WTC11 (cell line): ENCODE data around the gene BATF2. TPM values are rescaled to one million over a fixed set of nuclear protein-coding genes. Genes with fewer than 3 reads are reported as not detected.

Experiments
- ARID4B ChIP-seq: sonication (generic); formaldehyde crosslinking; IDR thresholded peaks from 2 replicates; pipeline ENCODE4 v1.8.0; 2023; ENCODE audit warnings: missing genetic modification reagents, mild to moderate bottlenecking, borderline replicate concordance
- ATF1 ChIP-seq: sonication (generic); formaldehyde crosslinking; IDR thresholded peaks from 2 replicates; pipeline ENCODE4 v1.8.1; 2023; ENCODE audit warnings: mild to moderate bottlenecking, moderate library complexity, missing genetic modification reagents
- CREB1 ChIP-seq: sonication (generic); formaldehyde crosslinking; IDR thresholded peaks from 2 replicates; pipeline ENCODE4 v1.8.0; 2023; ENCODE audit warnings: mild to moderate bottlenecking, missing genetic modification reagents
- E2F1 ChIP-seq: sonication (generic); formaldehyde crosslinking; IDR thresholded peaks from 2 replicates; pipeline ENCODE4 v1.8.0; 2022; ENCODE audit warnings: mild to moderate bottlenecking, missing genetic modification reagents
- EMX1 ChIP-seq: fragments of 250-450 bp; sonication (Bioruptor Pico); IDR thresholded peaks from 2 replicates; pipeline ENCODE4 v1.8.0; 2021; ENCODE audit warnings: mild to moderate bottlenecking
- ESRRA ChIP-seq: sonication (generic); formaldehyde crosslinking; IDR thresholded peaks from 2 replicates; pipeline ENCODE4 v1.8.1; 2022; ENCODE audit warnings: mild to moderate bottlenecking, missing genetic modification reagents, borderline replicate concordance
- ETV6 ChIP-seq: sonication (generic); formaldehyde crosslinking; IDR thresholded peaks from 2 replicates; pipeline ENCODE4 v1.8.1; 2022; ENCODE audit warnings: mild to moderate bottlenecking, missing genetic modification reagents
- FOXP4 ChIP-seq: sonication (generic); formaldehyde crosslinking; IDR thresholded peaks from 2 replicates; pipeline ENCODE4 v1.8.0; 2022; ENCODE audit warnings: mild to moderate bottlenecking, missing genetic modification reagents
- IRF2 ChIP-seq: sonication (generic); formaldehyde crosslinking; IDR thresholded peaks from 2 replicates; pipeline ENCODE4 v1.8.0; 2022; ENCODE audit warnings: low read depth, missing genetic modification reagents, borderline replicate concordance
- NR2C2 ChIP-seq: sonication (generic); formaldehyde crosslinking; IDR thresholded peaks from 2 replicates; pipeline ENCODE4 v1.8.0; 2022; ENCODE audit warnings: mild to moderate bottlenecking, missing genetic modification reagents
- OVOL2 ChIP-seq: fragments of 250-450 bp; sonication (Bioruptor Pico); IDR thresholded peaks from 2 replicates; pipeline ENCODE4 v1.9.0; 2021; ENCODE audit warnings: mild to moderate bottlenecking, borderline replicate concordance
- SMAD4 ChIP-seq: sonication (generic); formaldehyde crosslinking; IDR thresholded peaks from 2 replicates; pipeline ENCODE4 v1.8.0; 2022; ENCODE audit warnings: mild to moderate bottlenecking, missing genetic modification reagents
- SOX15 ChIP-seq: fragments of 250-450 bp; sonication (Bioruptor Pico); IDR thresholded peaks from 2 replicates; pipeline ENCODE4 v1.9.0; 2021; ENCODE audit warnings: mild to moderate bottlenecking
- TEAD1 ChIP-seq: sonication (generic); formaldehyde crosslinking; IDR thresholded peaks from 2 replicates; pipeline ENCODE4 v1.8.0; 2022; ENCODE audit warnings: mild to moderate bottlenecking, missing genetic modification reagents
- ZNF121 ChIP-seq: sonication (generic); formaldehyde crosslinking; IDR thresholded peaks from 2 replicates; pipeline ENCODE4 v1.8.0; 2023; ENCODE audit warnings: missing genetic modification reagents
- ZNF138 ChIP-seq: sonication (generic); formaldehyde crosslinking; conservative IDR thresholded peaks from 2 replicates; pipeline ENCODE4 v1.8.1; 2022; ENCODE audit warnings: mild to moderate bottlenecking, moderate library complexity, missing genetic modification reagents
- ZNF416 ChIP-seq: fragments of 250-450 bp; sonication (Bioruptor Pico); IDR thresholded peaks from 2 replicates; pipeline ENCODE4 v1.9.0; 2021; ENCODE audit warnings: mild to moderate bottlenecking, inconsistent platforms
- ZNF512 ChIP-seq: sonication (generic); formaldehyde crosslinking; IDR thresholded peaks from 2 replicates; pipeline ENCODE4 v1.8.1; 2022; ENCODE audit warnings: missing genetic modification reagents, borderline replicate concordance
- total RNA-seq: library from RNA; stranded (reverse); gene quantifications from 3 replicates; pipeline ENCODE4 v1.2.3, GENCODE V29; 2021
- TF ChIP-seq, protein P1 (sequence below): sonication (generic); formaldehyde crosslinking; IDR thresholded peaks from 2 replicates; pipeline ENCODE4 v1.8.1; 2022; ENCODE audit warnings: low read depth, mild to moderate bottlenecking, moderate library complexity, missing genetic modification reagents, borderline replicate concordance
- TF ChIP-seq, protein P2 (sequence below): sonication (generic); formaldehyde crosslinking; IDR thresholded peaks from 2 replicates; pipeline ENCODE4 v1.8.1; 2022; ENCODE audit warnings: low read depth, missing genetic modification reagents, borderline replicate concordance
- TF ChIP-seq, protein P3 (sequence below): sonication (generic); formaldehyde crosslinking; IDR thresholded peaks from 2 replicates; pipeline ENCODE4 v1.8.1; 2022; ENCODE audit warnings: mild to moderate bottlenecking, missing genetic modification reagents, moderate library complexity, borderline replicate concordance
- TF ChIP-seq, protein P4 (sequence below): sonication (generic); formaldehyde crosslinking; IDR thresholded peaks from 2 replicates; pipeline ENCODE4 v1.8.0; 2023; ENCODE audit warnings: mild to moderate bottlenecking, missing genetic modification reagents

BATF2 gene
- total RNA-seq, 1 experiment from 2014 or later: 1.3 TPM

DNA sequence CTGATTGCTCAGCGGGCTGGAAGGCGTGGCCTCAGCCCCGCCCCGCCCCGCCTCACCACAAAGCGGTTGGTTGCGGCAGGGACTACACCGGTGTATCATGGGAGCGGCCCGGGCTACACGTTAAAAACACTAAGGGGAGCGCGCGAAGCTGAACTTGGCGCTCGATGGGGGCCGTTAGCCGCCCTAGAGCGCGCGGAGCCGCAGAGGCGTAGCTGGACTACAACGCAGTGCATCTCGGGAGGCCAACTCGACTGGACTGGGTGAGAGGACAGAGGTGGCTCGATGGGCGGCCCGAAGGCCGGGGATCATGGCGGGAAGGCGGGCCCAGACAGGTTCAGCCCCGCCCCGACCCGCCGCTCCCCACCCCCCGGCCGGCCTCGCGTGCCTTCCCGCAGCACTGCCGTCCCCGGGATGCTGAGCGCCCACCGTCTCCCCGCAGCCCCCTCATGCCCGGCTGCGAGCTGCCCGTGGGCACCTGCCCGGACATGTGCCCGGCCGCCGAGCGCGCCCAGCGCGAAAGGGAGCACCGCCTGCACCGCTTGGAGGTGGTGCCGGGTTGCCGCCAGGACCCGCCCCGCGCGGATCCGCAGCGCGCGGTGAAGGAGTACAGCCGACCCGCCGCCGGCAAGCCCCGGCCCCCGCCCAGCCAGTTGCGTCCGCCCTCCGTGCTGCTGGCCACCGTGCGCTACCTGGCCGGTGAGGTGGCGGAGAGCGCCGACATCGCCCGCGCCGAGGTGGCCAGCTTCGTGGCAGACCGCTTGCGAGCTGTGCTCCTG lies 44.3 kb upstream of the BATF2 start, which contains the start of gene SAC3D1 (continued):
- TF ChIP-seq E2F1 (CRISPR knock-in tag): 0 out of 2 replicates have a peak, but pooled peaks have one; percentile 55
- TF ChIP-seq, protein P1, sequence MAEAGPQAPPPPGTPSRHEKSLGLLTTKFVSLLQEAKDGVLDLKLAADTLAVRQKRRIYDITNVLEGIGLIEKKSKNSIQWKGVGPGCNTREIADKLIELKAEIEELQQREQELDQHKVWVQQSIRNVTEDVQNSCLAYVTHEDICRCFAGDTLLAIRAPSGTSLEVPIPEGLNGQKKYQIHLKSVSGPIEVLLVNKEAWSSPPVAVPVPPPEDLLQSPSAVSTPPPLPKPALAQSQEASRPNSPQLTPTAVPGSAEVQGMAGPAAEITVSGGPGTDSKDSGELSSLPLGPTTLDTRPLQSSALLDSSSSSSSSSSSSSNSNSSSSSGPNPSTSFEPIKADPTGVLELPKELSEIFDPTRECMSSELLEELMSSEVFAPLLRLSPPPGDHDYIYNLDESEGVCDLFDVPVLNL (CRISPR knock-in tag): 0 out of 2 replicates have a peak, but pooled peaks have one; percentile 62
- no peak for TF ChIP-seq SOX15 (CRISPR knock-in tag)
- TF ChIP-seq ZNF138 (CRISPR knock-in tag): peak; percentile 89; the same call in 1 of the 2 replicates
- no peak for TF ChIP-seq IRF2 (CRISPR knock-in tag)
- TF ChIP-seq, protein P2, sequence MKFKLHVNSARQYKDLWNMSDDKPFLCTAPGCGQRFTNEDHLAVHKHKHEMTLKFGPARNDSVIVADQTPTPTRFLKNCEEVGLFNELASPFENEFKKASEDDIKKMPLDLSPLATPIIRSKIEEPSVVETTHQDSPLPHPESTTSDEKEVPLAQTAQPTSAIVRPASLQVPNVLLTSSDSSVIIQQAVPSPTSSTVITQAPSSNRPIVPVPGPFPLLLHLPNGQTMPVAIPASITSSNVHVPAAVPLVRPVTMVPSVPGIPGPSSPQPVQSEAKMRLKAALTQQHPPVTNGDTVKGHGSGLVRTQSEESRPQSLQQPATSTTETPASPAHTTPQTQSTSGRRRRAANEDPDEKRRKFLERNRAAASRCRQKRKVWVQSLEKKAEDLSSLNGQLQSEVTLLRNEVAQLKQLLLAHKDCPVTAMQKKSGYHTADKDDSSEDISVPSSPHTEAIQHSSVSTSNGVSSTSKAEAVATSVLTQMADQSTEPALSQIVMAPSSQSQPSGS (CRISPR knock-in tag): no peak
- peak; percentile 66 for TF ChIP-seq ETV6 (CRISPR knock-in tag)
- no peak for TF ChIP-seq ZNF121 (CRISPR knock-in tag)
- TF ChIP-seq TEAD1: no peak
- 0 out of 2 replicates have a peak, but pooled peaks have one; percentile 62 for TF ChIP-seq ESRRA (CRISPR knock-in tag)
- TF ChIP-seq FOXP4 (CRISPR knock-in tag): 0 out of 2 replicates have a peak, but pooled peaks have one; percentile 64
- TF ChIP-seq, protein P3, sequence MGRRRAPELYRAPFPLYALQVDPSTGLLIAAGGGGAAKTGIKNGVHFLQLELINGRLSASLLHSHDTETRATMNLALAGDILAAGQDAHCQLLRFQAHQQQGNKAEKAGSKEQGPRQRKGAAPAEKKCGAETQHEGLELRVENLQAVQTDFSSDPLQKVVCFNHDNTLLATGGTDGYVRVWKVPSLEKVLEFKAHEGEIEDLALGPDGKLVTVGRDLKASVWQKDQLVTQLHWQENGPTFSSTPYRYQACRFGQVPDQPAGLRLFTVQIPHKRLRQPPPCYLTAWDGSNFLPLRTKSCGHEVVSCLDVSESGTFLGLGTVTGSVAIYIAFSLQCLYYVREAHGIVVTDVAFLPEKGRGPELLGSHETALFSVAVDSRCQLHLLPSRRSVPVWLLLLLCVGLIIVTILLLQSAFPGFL (CRISPR knock-in tag): no peak
- TF ChIP-seq CREB1: no peak
- 0 out of 2 replicates have a peak, but pooled peaks have one; percentile 60 for TF ChIP-seq ATF1 (CRISPR knock-in tag)
- TF ChIP-seq SMAD4 (CRISPR knock-in tag): no peak
- no peak for TF ChIP-seq ZNF512 (CRISPR knock-in tag)
- 0 out of 2 replicates have a peak, but pooled peaks have one; percentile 58 for TF ChIP-seq ARID4B (CRISPR knock-in tag)
- TF ChIP-seq ZNF416 (CRISPR knock-in tag): no peak
- TF ChIP-seq, protein P4, sequence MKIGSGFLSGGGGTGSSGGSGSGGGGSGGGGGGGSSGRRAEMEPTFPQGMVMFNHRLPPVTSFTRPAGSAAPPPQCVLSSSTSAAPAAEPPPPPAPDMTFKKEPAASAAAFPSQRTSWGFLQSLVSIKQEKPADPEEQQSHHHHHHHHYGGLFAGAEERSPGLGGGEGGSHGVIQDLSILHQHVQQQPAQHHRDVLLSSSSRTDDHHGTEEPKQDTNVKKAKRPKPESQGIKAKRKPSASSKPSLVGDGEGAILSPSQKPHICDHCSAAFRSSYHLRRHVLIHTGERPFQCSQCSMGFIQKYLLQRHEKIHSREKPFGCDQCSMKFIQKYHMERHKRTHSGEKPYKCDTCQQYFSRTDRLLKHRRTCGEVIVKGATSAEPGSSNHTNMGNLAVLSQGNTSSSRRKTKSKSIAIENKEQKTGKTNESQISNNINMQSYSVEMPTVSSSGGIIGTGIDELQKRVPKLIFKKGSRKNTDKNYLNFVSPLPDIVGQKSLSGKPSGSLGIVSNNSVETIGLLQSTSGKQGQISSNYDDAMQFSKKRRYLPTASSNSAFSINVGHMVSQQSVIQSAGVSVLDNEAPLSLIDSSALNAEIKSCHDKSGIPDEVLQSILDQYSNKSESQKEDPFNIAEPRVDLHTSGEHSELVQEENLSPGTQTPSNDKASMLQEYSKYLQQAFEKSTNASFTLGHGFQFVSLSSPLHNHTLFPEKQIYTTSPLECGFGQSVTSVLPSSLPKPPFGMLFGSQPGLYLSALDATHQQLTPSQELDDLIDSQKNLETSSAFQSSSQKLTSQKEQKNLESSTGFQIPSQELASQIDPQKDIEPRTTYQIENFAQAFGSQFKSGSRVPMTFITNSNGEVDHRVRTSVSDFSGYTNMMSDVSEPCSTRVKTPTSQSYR: no peak
- no peak for TF ChIP-seq NR2C2 (CRISPR knock-in tag)
- no peak for TF ChIP-seq EMX1
- TF ChIP-seq OVOL2 (CRISPR knock-in tag): no peak
